Activated T-helper 9 cell treated with anti-CD3 and anti-CD28 coated beads, Interleukin-2, amount 50 U/mL, for 16 hours (primary cell): Measurements from ENCODE around the gene MANF.
"Not testable (repeated sequence)": the region's sequence is repeated elsewhere in the genome, so short reads cannot be mapped to it uniquely, and the experiment has no call there.

Source experiments
- DNase-seq: peaks from one replicate; pipeline ENCODE4 v3.0.0-alpha.2; 2020; ENCODE audit warnings: low read depth

Gene MANF

DNA sequence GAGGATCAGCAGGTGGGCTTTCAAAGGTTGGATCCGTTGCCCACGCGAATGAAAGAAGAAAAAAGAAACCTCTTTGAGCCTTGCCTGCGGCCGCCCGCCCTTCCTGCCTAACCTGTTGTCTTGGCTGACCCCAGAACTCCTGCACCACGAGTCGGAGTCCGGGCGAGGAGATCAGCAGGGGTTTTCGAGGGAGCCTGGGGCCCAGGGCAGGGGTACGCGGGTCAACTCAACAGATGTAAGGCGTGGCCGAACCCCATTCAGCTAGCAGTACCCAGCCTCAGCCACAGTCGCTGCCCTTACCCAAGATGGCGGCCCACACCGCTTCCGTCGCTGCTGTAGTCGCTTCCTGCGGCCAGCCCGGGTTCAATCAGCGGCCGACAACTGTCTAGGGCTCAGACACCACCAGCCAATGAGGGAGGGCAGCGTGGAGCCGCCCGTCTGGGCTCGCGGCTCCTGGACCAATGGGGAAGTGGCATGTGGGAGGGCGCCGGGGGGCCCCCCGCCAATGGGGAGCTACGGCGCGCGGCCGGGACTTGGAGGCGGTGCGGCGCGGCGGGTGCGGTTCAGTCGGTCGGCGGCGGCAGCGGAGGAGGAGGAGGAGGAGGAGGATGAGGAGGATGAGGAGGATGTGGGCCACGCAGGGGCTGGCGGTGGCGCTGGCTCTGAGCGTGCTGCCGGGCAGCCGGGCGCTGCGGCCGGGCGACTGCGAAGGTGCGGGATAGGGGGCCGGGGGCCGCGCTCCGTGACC lies at the start of gene MANF:
Gene MANF (plus strand): TSS at position 566 of the 748 bp plus-strand sequence. CDS start 52 bp downstream, at position 618.
- peak; percentile 96 for DNase-seq

DNA sequence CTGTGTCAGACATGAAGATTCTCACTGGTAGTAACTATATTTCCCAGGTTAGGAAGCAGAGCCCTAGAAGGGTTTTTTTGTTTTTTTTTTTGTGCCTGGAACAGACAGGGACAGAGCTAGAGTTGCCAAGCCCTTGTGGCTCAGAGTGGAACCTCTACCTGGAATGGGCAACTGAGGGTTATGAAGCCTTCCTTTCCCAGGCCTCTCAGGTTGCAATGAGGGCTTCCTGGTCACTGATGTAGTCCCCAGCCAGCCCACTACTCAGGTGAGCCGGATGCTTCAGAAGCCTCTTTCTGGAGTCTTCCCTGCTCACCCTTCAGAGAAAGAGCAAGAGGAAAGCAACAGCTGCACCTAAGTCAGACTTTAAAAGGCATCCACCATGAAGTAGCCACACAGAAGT lies 48.8 kb upstream of the MANF start:
- DNase-seq, result no peak

DNA sequence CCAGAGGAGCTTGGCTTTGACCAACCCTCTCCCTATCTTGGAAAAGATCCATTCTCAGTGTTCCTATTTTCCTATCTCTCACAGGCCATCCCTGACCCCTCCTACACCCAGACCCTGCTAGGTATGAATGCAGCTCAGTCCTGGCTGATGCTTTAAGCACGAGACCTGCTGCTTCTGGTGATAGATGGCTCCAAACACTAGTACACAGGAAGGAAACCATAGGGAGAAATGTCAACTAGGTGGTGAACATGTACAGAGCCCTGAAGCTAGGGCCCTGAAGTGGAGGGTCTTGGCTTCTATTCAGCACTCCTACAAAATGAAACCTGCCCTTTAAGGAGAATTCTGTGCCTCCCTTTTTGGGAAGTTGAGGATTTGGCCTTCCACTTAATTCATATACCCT lies 47.4 kb upstream of the MANF start:
- no peak for DNase-seq

DNA sequence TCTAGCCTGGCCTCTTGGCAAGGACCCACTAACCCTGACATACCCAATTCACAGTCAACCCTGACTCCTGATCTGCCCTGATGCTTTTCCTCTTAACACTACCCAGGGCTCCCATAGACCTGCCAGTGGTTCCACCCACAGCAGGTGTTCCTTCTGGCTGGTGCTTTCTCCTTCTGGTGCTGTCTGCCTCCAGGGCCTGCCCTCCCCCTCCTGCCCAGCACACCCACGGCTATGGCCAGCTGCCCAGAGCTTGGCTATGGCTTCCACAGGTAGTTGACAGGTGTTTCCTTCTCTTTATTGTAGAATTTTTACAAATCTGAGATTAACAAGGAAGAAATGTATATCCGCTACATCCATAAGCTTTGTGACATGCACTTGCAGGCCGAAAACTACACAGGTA lies 46.5 kb upstream of the MANF start:
- DNase-seq, result no peak

DNA sequence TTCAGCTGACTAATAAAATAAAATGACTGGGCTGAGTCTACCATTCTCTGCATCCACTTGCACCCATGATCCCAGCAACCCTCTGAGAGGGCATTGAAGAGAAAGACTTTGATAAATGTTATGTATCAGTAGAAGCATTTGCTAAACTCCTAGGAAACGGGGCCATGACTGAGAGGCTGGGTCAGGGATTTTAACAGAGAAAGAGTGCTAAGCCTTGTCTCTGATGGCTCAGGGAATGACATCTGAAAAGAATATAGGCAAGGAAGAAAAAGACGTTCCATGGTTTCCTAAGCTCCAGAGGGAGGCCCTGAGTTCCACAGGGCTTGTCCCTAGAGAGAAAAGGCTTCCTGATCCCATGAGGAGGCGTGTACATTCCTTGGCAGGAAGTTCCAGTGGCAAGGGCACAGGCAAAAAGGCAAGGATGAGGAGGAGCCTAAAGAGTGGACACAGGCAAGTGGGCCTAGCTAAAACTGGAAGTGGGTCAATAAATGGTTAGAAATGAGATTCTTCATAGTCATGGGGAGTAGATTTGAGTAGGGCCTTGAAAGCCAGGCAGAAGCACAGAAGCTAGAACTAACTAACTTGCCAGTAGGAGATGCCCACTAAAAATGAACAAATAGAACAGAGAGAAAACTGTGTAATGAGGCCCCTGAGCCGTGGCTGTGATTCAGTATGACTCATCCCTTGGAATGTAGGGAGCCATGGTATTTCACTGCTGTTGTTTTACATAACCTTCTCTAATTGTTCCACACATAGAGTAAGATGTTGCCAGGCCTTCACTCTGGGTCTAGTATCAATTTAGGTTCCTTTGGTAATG lies 44.9 kb upstream of the MANF start:
- DNase-seq, result no peak

DNA sequence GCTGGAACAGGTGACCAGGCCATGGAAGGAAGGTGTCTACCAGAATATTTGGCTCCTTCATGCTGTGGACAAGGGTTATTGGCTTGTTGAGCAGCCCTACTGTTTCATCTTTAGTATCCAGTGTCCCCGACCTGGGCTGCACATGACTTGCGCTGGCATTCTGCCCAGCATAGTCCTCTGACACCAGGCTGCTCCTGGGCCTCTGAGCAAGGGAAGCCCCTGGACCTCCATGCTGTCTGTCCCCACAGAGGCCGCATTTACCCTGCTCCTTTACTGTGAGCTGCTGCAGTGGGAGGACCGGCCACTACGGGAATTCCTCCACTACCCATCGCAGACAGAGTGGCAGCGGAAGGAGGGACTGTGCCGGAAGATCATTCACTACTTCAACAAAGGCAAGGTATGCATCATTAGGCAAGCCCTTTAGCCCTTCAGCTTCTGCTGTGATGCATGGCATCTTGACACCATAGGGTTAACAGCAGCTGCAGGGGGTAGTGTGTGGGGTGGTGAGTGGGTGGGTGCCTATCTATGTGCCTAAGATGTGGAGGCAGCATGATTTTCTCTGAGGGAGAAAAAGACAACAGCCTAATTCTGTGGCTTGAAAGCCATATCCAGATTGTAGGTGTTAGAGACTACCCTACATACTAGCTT lies 44.0 kb upstream of the MANF start:
- no peak for DNase-seq

DNA sequence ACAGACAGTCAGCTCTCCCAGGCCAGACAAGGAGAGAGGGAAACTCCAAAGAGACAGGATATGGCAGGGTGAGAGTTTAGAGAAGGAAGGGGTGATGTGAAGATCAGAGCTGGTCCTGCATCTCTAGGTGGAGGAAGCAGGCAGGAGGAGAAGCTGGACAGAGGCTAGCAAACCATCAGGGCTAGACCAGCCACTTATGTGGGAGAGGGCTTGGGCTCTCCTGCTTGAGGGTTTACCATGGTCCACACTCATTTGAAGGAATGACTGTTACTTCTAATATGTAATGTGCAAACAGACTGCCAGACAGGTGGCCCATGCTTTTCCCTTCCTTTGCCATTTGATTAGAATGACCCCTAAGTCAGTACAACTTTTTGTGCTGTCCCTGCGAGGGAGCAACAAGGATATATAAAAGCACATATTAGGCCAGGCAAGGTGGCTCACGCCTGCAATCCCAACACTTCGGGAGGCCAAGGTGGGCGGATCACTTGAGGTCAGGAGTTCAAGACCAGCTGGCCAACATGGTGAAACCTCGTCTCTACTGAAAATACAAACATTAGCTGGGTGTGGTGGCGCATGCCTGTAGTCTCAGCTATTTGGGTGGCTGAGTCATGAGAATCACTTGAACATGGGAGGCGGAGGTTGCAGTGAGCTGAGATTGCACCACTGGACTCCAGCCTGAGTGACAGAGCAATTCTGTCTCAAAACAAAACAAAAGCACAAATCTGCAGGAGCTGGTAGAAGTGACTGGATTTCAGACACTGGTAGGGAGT lies 41.0 kb upstream of the MANF start:
- no peak for DNase-seq

DNA sequence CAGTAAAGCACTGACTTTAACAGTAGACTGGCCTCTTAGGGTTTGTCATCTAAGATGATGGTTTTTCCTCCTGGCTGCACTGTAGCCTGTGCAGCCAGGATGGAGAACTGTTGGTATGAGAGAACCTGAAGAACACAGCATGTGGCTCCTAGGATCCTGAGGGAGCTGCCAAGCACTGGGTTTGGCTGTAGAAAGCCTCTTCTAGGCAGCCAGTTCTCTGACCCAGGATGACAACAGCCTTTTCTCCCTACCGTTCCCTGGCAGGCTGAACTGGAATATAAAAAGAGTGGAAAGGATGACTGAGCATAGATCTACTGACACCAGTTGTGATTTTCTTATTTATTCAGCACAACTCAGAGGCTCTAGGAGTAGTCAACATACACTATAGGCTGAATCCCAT lies 34.3 kb upstream of the MANF start:
- DNase-seq, result no peak

DNA sequence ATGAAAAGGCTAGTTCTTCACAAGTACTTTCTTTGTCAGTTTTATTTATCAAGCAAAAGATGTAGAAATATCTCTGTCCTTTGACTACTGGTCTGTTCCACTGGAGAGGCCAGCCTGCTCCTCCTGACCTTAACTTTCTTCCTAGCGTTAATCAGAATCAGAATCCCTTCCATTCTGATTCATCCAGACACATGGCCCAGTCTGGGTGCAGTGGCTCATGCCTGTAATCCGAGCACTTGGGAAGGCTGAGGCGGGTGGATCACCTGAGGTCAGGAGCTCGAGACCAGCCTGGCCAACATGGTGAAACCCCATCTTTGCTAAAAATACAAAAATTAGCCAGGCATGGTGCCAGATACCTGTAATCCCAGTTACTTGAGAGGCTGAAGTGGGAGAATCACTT lies 32.0 kb upstream of the MANF start:
- DNase-seq, result no peak

DNA sequence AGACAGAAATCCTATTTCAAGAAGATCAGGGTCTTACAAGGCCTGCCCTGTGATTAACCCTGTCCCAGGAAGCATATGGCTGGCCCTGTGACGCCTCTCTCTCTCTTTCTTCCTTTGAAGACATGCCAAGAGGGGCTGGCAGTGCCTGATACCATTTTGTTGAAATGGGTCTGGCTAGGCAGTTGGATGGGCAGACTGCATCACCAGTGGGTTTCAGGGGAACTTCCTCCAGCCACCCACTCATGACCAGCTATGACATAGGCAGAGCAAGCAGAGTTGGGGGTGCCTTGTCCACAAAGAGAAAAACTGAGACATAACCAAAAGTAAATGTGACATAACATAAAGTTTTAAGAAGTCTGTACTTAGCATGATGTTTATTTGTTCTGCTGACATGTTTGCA lies 31.4 kb upstream of the MANF start:
- DNase-seq, result no peak

DNA sequence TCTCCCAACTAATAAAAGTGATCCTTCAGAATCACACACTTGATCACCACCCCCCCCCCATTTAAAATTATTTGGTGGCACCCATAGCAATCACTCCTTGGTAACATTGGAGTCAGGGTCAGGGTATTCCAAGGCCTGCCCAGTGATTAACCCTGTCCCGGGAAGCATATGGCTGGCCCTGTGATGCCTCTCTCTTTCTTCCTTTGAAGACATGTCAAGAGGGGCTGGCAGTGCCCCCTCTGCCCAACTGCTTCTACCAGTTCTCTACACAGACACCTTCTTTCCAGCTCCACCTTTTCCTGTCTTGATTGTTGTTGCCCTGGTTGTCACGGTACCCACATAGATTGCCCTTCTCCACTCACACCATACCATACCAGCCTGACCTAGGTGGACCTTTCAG lies 30.9 kb upstream of the MANF start:
- no peak for DNase-seq

DNA sequence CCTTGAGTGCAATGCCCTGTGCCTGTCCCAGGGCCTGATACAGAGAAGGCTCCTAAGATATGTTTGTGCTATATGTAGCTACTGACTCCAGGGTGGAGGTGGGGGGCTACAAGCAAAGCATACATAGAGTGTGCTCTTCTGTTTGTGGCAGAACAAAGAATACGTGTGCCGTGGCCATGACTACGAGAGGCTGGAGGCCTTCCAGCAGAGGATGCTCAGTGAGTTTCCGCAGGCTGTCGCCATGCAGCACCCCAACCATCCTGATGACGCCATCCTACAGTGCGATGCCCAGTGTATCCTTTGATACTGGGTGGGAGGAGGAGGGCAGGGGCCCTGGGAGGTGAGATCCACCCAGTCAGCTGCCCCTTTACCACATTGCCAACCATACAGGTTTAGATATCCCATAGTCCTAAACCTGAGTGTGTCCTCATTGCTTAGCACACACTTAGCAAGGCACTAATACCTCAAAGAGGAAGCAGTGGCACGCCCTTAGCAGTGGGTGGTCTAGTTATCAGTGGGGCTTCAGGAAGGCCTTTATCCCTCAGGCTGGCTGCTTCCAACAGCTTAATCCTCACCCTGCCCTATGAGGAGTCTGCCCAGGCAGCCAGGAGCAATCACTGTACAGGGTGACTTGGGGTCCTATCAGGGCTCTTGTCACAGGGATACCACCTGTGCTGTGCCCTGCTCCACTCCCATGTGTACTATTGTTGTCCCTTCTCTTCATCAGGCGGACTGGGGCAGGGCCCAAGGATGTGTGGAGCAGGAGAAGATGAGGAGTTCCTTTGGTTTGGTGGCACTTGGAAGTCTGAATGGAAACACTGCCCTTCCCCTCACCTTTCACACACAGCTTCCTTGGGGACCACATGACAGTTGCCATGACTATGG lies 30.1 kb upstream of the MANF start:
- no peak for DNase-seq

DNA sequence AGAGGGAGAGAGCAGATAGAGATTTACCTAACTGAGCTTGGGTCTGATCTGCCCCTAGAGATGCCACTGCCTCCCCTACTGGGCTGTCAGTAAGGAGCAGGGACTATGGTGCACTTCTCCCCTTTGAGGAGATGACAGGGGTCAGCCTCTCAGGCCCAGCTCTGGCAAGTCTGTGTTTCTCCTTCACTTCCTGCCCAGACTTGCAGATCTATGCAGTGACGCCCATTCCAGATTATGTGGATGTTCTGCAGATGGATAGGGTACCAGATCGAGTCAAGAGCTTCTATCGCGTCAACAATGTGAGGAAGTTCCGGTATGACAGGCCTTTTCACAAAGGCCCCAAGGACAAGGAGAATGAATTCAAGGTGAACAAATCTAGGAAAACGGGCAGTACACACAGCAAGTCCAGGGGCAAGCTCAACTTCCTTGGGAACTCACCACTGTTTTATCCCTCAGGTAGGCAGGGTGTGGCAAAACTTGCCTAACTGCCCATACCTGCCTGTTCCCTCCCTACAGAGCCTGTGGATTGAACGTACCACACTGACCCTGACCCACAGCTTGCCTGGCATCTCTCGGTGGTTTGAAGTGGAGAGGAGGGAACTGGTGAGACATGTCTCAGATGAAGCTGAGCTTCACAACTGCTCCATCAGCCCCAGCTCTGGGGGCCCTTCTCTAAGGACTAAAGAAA lies 29.1 kb upstream of the MANF start:
- DNase-seq, result no peak

DNA sequence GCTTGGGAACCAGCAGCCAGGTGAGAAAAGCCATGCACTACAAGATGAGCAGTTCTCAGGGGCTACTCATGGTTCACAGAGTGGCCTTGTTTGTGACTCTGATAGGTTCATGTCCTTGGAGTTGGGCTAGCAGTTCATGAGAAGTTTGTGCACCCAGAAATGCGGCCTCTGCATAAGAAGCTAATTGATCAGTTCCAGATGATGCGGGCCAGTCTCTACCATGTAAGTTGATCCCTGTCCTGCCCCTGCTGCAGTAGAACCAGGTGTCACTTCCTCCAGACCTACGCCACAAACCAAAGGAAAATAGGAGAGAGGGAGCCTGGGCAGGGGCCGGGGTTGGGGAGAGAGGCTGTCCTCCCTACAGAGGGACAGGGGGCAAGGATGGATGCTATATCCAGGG lies 27.2 kb upstream of the MANF start:
- no peak for DNase-seq

DNA sequence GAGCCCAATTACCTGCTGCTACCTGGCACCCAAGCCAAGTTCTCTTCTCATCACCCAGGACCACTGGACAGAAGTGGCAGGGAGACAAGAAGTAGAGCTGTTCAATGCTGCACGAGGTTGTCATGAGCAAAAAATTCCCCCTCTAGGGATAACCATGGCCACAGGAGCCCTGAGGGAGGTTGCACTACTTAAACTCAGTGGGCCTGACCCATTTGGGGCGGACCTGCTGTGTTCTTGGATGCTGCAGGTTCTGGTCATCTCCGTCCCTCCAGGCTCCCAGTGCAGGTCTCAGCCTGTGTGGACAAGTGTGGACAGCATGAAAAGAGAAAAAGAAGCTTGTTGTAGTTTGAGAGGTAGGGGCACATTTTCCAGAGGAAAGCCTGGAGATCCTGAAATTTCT lies 26.1 kb upstream of the MANF start:
- no peak for DNase-seq

DNA sequence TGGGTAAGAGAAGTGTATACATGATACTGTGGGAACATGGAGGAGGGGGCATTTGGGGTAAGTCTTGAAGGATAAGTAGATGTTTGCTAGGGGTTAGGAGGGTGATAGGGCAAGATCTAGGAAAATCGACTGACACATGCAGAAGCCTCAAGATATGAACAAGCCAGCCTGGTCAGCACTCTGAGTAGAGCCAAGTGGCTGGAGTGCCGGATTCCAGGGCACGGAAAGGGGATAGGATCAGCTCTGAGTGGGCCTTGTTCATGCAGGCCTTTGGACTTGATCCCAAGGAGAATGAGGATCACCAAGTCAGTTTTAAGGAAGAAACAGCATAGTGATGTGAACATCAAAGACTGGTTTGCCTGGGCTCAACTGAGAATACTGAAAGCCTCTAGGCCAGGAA lies 24.3 kb upstream of the MANF start:
- DNase-seq, result no peak

DNA sequence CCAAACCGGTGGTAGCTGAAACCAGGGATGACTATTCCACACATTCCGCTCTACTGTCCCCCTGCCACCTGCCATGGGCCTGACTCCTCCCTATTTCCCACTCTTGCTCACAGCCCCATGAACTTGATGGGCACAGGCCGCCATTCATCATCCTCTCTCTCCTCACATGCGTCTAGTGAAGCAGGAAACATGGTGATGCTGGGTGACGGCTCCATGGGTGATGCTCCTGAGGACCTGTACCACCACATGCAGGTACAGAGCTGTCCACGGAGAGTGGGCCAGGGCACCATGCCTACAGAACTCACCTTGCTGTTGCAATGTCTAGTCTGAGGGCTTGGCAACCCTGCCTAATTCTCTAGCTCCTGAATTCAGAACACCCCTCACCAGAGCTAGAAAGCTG lies 23.3 kb upstream of the MANF start:
- no peak for DNase-seq

DNA sequence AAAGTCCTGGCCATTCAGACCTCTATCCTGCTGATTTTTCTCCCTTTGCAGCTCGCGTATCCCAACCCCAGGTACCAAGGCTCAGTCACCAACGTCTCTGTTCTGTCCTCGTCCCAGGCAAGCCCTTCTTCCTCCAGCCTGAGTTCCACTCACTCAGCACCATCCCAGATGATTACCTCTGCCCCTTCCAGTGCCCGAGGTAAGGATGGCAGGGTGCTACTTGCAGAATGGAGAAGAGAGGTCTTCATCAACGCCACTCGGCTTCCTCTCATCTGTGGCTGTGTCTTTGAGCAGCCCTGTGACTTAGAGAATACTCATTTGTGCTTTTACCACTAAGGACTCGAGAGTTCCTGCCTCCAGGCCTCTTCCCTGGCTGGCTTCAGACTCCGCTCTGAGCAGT lies 22.6 kb upstream of the MANF start:
- no peak for DNase-seq

DNA sequence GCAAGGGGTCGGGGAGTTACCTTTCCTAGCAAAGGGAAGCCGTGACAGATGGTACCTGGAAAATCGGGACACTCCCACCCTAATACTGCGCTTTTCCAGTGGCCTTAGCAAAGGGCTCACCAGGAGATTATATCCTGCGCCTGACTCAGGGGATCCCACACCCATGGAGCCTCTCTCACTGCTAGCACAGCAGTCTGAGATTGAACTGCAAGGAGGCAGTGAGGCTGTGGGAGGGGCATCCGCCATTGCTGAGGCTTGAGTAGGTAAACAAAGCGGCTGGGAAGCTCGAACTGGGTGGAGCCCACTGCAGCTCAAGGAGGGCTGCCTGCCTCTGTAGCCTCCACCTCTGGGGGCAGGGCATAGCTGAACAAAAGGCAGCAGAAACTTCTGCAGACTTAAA lies 16.8 kb upstream of the MANF start:
- DNase-seq, result not testable (repeated sequence)

DNA sequence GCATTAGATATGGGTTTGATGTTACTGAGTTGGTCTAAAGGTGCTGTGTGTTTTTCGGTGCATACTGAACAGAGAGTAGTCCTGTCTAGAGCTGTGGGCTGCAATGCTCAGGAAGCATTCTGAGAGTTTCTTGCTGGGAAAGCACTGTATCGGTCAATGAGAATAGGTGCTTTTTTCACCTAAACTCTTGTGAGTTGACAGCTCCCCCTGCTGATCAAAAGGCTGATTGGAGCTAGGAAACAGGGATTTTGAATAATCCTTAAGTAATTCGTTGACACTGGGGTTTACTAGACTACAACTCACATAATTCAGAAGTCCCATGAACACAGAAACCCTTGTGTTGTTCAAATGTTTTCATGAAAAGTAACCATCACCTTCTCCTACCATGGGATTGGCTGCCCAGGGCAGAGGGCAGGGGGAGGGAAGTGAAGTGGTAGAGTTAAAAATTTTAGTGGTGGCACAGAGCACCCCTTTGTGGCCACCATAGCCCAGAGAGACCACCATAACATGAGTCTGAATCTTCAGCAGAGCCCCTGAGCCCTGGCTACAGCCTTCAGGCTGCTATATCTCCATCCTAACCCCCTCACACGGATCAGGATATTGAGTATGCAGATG lies 13.0 kb upstream of the MANF start:
- DNase-seq, result no peak
